WTC11 (cell line): ENCODE data around the gene ZNF654. TPM values are rescaled to one million over a fixed set of nuclear protein-coding genes. Genes with fewer than 3 reads are reported as not detected.

ENCODE experiments used
- ATAC-seq: fragments of 200-7000 bp; cut with Tn5 transposase; 2 replicates; pipeline ENCODE4 v1.10.0; 2021; ENCODE audit warnings: mild to moderate bottlenecking, moderate library complexity
- CTCF ChIA-PET: fragments of 300-600 bp; sonication (Branson Sonifier 250); formaldehyde crosslinking; loops from one replicate; lab custom pipeline; 2021; ENCODE audit warnings: antibody characterized with exemption; lab: Charles Lee
- POLR2A ChIA-PET: fragments of 350-600 bp; sonication (Branson Sonifier 250); formaldehyde crosslinking; loops from one replicate; lab custom pipeline; 2021; ENCODE audit warnings: antibody characterized with exemption; lab: Charles Lee
- DNase-seq: peaks from one replicate; pipeline ENCODE4 v3.0.0; 2021; ENCODE audit warnings: low spot score
- H3K27ac Mint-ChIP-seq: 2 replicates; pipeline ENCODE4 v1.8.0; 2021; ENCODE audit warnings: mixed read lengths
- H3K27me3 Mint-ChIP-seq: 2 replicates; pipeline ENCODE4 v1.8.0; 2021; ENCODE audit warnings: low read depth, mild to moderate bottlenecking, moderate library complexity, mixed read lengths
- H3K36me3 Mint-ChIP-seq: 2 replicates; pipeline ENCODE4 v1.8.0; 2021; ENCODE audit warnings: mixed read lengths
- H3K4me1 Mint-ChIP-seq: 2 replicates; pipeline ENCODE4 v1.8.0; 2022; ENCODE audit warnings: mixed read lengths
- H3K4me3 Mint-ChIP-seq: 2 replicates; pipeline ENCODE4 v1.8.0; 2021; ENCODE audit warnings: mild to moderate bottlenecking, moderate library complexity, mixed read lengths
- H3K9me3 Mint-ChIP-seq: 2 replicates; pipeline ENCODE4 v1.8.0; 2021; ENCODE audit warnings: mixed read lengths
- EMX1 ChIP-seq: fragments of 250-450 bp; sonication (Bioruptor Pico); IDR thresholded peaks from 2 replicates; pipeline ENCODE4 v1.8.0; 2021; ENCODE audit warnings: mild to moderate bottlenecking
- ESRRA ChIP-seq: sonication (generic); formaldehyde crosslinking; IDR thresholded peaks from 2 replicates; pipeline ENCODE4 v1.8.1; 2022; ENCODE audit warnings: mild to moderate bottlenecking, missing genetic modification reagents, borderline replicate concordance
- IRF2 ChIP-seq: sonication (generic); formaldehyde crosslinking; IDR thresholded peaks from 2 replicates; pipeline ENCODE4 v1.8.0; 2022; ENCODE audit warnings: low read depth, missing genetic modification reagents, borderline replicate concordance
- KAT7 ChIP-seq: sonication (generic); formaldehyde crosslinking; IDR thresholded peaks from 2 replicates; pipeline ENCODE4 v1.8.1; 2023; ENCODE audit warnings: missing genetic modification reagents, mild to moderate bottlenecking, borderline replicate concordance
- MYBL2 ChIP-seq: sonication (generic); formaldehyde crosslinking; IDR thresholded peaks from 2 replicates; pipeline ENCODE4 v1.8.1; 2023; ENCODE audit warnings: mild to moderate bottlenecking, moderate library complexity, missing genetic modification reagents
- RORB ChIP-seq: fragments of 250-450 bp; sonication (Bioruptor Pico); IDR thresholded peaks from 2 replicates; pipeline ENCODE4 v1.9.0; 2021; ENCODE audit warnings: mild to moderate bottlenecking
- SMAD4 ChIP-seq: sonication (generic); formaldehyde crosslinking; IDR thresholded peaks from 2 replicates; pipeline ENCODE4 v1.8.0; 2022; ENCODE audit warnings: mild to moderate bottlenecking, missing genetic modification reagents
- ZNF232 ChIP-seq: sonication (generic); formaldehyde crosslinking; IDR thresholded peaks from 2 replicates; pipeline ENCODE4 v1.8.0; 2022; ENCODE audit warnings: mild to moderate bottlenecking, missing genetic modification reagents
- ZNF396 ChIP-seq: fragments of 250-450 bp; sonication (Bioruptor Pico); IDR thresholded peaks from 2 replicates; pipeline ENCODE4 v1.8.0; 2021; ENCODE audit warnings: mild to moderate bottlenecking, moderate library complexity, borderline replicate concordance
- ZNF423 ChIP-seq: fragments of 250-450 bp; sonication (Bioruptor Pico); IDR thresholded peaks from 2 replicates; pipeline ENCODE4 v2.1.2; 2022; ENCODE audit warnings: mild to moderate bottlenecking, moderate library complexity
- ZNF671 ChIP-seq: fragments of 250-450 bp; sonication (Bioruptor Pico); IDR thresholded peaks from 2 replicates; pipeline ENCODE4 v1.8.0; 2021; ENCODE audit warnings: mild to moderate bottlenecking
- total RNA-seq: library from RNA; stranded (reverse); gene quantifications from 3 replicates; pipeline ENCODE4 v1.2.3, GENCODE V29; 2021
- TF ChIP-seq, protein P1 (sequence below): fragments of 250-450 bp; sonication (Bioruptor Pico); conservative IDR thresholded peaks from 2 replicates; pipeline ENCODE4 v1.9.0; 2021; ENCODE audit warnings: mild to moderate bottlenecking
- TF ChIP-seq, protein P2 (sequence below): sonication (generic); formaldehyde crosslinking; IDR thresholded peaks from 2 replicates; pipeline ENCODE4 v1.8.0; 2023; ENCODE audit warnings: missing genetic modification reagents
- TF ChIP-seq, protein P3 (sequence below): sonication (generic); formaldehyde crosslinking; IDR thresholded peaks from 2 replicates; pipeline ENCODE4 v1.8.1; 2022; ENCODE audit warnings: mild to moderate bottlenecking, missing genetic modification reagents, moderate library complexity, borderline replicate concordance
- TF ChIP-seq, protein P4 (sequence below): fragments of 250-450 bp; sonication (Bioruptor Pico); IDR thresholded peaks from 2 replicates; pipeline ENCODE4 v1.8.0; 2021; ENCODE audit warnings: mild to moderate bottlenecking
- TF ChIP-seq, protein P5 (sequence below): sonication (generic); formaldehyde crosslinking; IDR thresholded peaks from 2 replicates; pipeline ENCODE4 v1.8.1; 2022; ENCODE audit warnings: missing genetic modification reagents, borderline replicate concordance
- TF ChIP-seq, protein P6 (sequence below): sonication (generic); formaldehyde crosslinking; IDR thresholded peaks from 2 replicates; pipeline ENCODE4 v1.8.0; 2022; ENCODE audit warnings: mild to moderate bottlenecking, missing genetic modification reagents
- TF ChIP-seq, protein P7 (sequence below): sonication (generic); formaldehyde crosslinking; IDR thresholded peaks from 2 replicates; pipeline ENCODE4 v1.8.1; 2023; ENCODE audit warnings: mild to moderate bottlenecking, missing genetic modification reagents
- TF ChIP-seq, protein P8 (sequence below): sonication (generic); formaldehyde crosslinking; conservative IDR thresholded peaks from 2 replicates; pipeline ENCODE4 v1.8.1; 2023; ENCODE audit warnings: mild to moderate bottlenecking, low read depth, missing genetic modification reagents, moderate library complexity

Gene ZNF654
- total RNA-seq, 1 experiment from 2014 or later, result 7.0 TPM

DNA sequence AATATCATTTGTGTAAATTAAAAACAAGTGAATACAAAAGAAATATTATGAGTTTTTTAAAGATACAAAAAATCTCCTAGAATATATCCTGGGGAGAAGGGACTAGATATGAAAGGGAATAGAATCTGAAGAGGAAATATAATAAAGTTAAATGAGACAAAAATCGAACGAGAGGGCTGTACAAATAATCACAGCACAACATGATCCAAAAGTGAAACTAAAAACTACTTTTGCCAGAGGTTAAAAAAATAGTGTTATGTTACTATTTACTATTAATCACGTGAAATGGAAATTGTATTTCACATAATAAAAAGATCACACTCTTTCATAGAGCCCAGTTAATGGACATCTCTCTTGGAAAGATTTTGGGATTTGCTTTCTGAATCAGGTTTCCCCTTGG is 28.8 kb upstream of the ZNF654 start:
- H3K4me1 Mint-ChIP-seq, result peaks cover 6% of the 10 kb centered on the region; the same call in 1 of the 2 replicates

DNA sequence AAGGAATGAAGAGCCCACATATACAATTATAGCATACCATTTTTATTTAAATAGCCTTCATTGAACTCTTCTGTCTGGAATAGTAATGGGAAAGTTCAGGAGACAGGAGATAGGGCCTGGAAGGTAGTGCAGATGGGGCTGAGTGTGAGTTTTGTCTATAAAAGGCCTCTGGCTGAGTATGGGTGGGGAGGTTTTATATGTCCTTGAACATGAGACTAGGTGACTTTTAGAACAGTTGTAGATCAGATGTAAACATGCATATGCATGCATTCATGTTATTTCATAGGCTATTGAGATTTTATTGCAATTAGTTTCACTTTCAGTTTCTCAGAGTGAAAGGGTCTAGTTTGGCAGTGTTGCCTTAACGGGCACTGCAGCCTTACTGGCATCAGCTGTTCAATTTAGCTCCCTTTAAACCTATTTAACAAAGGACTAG is 27.4 kb upstream of the ZNF654 start:
- H3K36me3 Mint-ChIP-seq, result no peaks in the 10 kb centered on the region
- H3K9me3 Mint-ChIP-seq, result peaks cover 17% of the 10 kb centered on the region
- POLR2A ChIA-PET, result no interaction called here
- ATAC-seq (no peak), DNase-seq (no peak)
- H3K4me3 Mint-ChIP-seq, result no peak overlapping the region
- no peak overlapping the region for H3K27ac Mint-ChIP-seq
- peaks cover 6% of the 10 kb centered on the region; the same call in 1 of the 2 replicates for H3K4me1 Mint-ChIP-seq
- TF ChIP-seq, protein P1, sequence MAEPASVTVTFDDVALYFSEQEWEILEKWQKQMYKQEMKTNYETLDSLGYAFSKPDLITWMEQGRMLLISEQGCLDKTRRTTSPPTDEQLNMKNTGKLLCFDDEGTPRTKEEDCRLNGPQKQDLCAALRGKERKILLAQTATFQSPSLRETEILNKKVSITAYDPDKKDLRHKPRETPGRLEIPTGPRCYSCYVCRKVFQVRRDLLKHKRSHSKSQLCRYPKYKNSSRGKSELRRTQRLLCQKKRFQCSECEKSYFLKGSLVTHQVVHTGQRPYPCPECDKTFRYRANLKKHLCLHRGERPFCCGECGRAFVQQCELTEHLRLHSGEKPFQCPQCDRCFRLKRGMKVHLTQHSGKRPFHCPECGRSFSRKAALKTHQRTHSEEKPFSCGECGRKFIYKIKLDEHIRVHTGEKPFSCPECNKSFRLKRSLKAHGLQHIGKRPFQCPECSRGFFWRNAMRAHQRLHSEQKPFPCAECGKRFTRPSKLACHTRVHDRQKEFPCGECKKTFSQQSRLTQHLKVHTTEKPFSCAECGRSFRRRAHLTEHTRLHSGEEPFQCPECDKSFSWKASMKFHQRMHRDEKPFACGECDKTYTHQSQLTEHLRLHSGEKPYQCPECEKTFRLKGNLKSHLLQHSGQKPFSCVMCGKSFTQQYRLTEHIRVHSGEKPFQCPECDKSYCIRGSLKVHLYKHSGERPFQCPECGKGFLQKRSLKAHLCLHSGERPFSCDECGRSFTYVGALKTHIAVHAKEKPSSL (CRISPR knock-in tag), result no peak
- TF ChIP-seq, protein P2, sequence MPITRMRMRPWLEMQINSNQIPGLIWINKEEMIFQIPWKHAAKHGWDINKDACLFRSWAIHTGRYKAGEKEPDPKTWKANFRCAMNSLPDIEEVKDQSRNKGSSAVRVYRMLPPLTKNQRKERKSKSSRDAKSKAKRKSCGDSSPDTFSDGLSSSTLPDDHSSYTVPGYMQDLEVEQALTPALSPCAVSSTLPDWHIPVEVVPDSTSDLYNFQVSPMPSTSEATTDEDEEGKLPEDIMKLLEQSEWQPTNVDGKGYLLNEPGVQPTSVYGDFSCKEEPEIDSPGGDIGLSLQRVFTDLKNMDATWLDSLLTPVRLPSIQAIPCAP (CRISPR knock-in tag), result peak; percentile 62; the same call in 1 of the 2 replicates
- TF ChIP-seq SMAD4 (CRISPR knock-in tag), result no peak
- H3K27me3 Mint-ChIP-seq, result no peaks in the 10 kb centered on the region
- CTCF ChIA-PET, result no interaction called here

More for the DNA sequence above, 28.8 kb upstream of the ZNF654 start:
- TF ChIP-seq, protein P3, sequence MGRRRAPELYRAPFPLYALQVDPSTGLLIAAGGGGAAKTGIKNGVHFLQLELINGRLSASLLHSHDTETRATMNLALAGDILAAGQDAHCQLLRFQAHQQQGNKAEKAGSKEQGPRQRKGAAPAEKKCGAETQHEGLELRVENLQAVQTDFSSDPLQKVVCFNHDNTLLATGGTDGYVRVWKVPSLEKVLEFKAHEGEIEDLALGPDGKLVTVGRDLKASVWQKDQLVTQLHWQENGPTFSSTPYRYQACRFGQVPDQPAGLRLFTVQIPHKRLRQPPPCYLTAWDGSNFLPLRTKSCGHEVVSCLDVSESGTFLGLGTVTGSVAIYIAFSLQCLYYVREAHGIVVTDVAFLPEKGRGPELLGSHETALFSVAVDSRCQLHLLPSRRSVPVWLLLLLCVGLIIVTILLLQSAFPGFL (CRISPR knock-in tag), result no peak
- TF ChIP-seq ZNF232 (CRISPR knock-in tag), result no peak
- no peak overlapping the region for H3K27ac Mint-ChIP-seq
- DNase-seq (no peak), ATAC-seq (no peak)
- POLR2A ChIA-PET, result no interaction called here
- H3K36me3 Mint-ChIP-seq, result peaks cover 3% of the 10 kb centered on the region; the same call in 1 of the 2 replicates
- H3K9me3 Mint-ChIP-seq, result peaks cover 31% of the 10 kb centered on the region
- no peaks in the 10 kb centered on the region for H3K27me3 Mint-ChIP-seq
- H3K4me3 Mint-ChIP-seq, result no peak overlapping the region
- CTCF ChIA-PET, result no interaction called here

DNA sequence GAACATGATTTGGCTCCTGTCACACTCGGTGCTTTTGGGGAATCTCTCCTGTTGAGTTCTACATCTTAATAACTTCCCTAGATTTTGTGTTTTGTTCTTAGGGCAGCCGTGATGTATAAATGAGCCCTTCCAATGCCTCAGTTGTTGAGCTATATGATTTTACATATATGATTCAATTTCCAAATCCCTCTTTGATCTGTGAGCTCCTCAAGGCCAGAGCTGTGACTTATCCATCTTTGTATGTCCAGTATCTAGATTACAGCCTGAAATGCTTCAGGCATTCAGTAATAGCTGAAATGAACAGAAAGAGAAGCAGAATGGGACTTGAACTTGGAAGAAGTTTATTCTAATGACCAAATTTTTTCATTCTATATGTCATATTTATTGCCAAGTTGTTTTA is 26.8 kb upstream of the ZNF654 start:
- CTCF ChIA-PET, result interaction anchor here (0.7 kb wide), 1 partner anchor 21 kb away, joined by 3 read pairs; no protein-coding TSS in a partner anchor
- peaks cover 6% of the 10 kb centered on the region; the same call in 1 of the 2 replicates for H3K4me1 Mint-ChIP-seq
- H3K36me3 Mint-ChIP-seq, result no peaks in the 10 kb centered on the region
- DNase-seq, result no peak
- POLR2A ChIA-PET, result no interaction called here
- ATAC-seq, result no peak
- H3K9me3 Mint-ChIP-seq, result peaks cover 13% of the 10 kb centered on the region
- no peak overlapping the region for H3K27ac Mint-ChIP-seq
- no peaks in the 10 kb centered on the region for H3K27me3 Mint-ChIP-seq
- H3K4me3 Mint-ChIP-seq, result no peak overlapping the region
- TF ChIP-seq ZNF232 (CRISPR knock-in tag) (no peak), ZNF671 (no peak), ZNF423 (CRISPR knock-in tag) (no peak), RORB (no peak), MYBL2 (CRISPR knock-in tag) (no peak), KAT7 (no peak), ESRRA (CRISPR knock-in tag) (no peak), EMX1 (CRISPR knock-in tag) (no peak), IRF2 (no peak), ZNF396 (no peak)
- TF ChIP-seq, protein P4, sequence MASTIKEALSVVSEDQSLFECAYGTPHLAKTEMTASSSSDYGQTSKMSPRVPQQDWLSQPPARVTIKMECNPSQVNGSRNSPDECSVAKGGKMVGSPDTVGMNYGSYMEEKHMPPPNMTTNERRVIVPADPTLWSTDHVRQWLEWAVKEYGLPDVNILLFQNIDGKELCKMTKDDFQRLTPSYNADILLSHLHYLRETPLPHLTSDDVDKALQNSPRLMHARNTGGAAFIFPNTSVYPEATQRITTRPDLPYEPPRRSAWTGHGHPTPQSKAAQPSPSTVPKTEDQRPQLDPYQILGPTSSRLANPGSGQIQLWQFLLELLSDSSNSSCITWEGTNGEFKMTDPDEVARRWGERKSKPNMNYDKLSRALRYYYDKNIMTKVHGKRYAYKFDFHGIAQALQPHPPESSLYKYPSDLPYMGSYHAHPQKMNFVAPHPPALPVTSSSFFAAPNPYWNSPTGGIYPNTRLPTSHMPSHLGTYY (CRISPR knock-in tag), result no peak
- TF ChIP-seq, protein P5, sequence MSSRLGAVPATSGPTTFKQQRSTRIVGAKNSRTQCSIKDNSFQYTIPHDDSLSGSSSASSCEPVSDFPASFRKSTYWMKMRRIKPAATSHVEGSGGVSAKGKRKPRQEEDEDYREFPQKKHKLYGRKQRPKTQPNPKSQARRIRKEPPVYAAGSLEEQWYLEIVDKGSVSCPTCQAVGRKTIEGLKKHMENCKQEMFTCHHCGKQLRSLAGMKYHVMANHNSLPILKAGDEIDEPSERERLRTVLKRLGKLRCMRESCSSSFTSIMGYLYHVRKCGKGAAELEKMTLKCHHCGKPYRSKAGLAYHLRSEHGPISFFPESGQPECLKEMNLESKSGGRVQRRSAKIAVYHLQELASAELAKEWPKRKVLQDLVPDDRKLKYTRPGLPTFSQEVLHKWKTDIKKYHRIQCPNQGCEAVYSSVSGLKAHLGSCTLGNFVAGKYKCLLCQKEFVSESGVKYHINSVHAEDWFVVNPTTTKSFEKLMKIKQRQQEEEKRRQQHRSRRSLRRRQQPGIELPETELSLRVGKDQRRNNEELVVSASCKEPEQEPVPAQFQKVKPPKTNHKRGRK (CRISPR knock-in tag), result no peak
- TF ChIP-seq, protein P6, sequence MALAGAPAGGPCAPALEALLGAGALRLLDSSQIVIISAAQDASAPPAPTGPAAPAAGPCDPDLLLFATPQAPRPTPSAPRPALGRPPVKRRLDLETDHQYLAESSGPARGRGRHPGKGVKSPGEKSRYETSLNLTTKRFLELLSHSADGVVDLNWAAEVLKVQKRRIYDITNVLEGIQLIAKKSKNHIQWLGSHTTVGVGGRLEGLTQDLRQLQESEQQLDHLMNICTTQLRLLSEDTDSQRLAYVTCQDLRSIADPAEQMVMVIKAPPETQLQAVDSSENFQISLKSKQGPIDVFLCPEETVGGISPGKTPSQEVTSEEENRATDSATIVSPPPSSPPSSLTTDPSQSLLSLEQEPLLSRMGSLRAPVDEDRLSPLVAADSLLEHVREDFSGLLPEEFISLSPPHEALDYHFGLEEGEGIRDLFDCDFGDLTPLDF (CRISPR knock-in tag), result no peak
- TF ChIP-seq, protein P7, sequence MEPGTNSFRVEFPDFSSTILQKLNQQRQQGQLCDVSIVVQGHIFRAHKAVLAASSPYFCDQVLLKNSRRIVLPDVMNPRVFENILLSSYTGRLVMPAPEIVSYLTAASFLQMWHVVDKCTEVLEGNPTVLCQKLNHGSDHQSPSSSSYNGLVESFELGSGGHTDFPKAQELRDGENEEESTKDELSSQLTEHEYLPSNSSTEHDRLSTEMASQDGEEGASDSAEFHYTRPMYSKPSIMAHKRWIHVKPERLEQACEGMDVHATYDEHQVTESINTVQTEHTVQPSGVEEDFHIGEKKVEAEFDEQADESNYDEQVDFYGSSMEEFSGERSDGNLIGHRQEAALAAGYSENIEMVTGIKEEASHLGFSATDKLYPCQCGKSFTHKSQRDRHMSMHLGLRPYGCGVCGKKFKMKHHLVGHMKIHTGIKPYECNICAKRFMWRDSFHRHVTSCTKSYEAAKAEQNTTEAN (CRISPR knock-in tag), result no peak
- TF ChIP-seq, protein P8, sequence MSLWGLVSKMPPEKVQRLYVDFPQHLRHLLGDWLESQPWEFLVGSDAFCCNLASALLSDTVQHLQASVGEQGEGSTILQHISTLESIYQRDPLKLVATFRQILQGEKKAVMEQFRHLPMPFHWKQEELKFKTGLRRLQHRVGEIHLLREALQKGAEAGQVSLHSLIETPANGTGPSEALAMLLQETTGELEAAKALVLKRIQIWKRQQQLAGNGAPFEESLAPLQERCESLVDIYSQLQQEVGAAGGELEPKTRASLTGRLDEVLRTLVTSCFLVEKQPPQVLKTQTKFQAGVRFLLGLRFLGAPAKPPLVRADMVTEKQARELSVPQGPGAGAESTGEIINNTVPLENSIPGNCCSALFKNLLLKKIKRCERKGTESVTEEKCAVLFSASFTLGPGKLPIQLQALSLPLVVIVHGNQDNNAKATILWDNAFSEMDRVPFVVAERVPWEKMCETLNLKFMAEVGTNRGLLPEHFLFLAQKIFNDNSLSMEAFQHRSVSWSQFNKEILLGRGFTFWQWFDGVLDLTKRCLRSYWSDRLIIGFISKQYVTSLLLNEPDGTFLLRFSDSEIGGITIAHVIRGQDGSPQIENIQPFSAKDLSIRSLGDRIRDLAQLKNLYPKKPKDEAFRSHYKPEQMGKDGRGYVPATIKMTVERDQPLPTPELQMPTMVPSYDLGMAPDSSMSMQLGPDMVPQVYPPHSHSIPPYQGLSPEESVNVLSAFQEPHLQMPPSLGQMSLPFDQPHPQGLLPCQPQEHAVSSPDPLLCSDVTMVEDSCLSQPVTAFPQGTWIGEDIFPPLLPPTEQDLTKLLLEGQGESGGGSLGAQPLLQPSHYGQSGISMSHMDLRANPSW (CRISPR knock-in tag), result no peak
